Fibroblast of the aortic adventitia (primary cell): Measurements from ENCODE around the gene WDR74. TPM values are rescaled to one million over a fixed set of nuclear protein-coding genes. Genes with fewer than 3 reads are reported as not detected.
A peak's percentile ranks its signal among the peaks of the same experiment; 100 is the strongest.

Experiments
- DNase-seq: peaks from one replicate; pipeline ENCODE4 v3.0.0-alpha.2; 2010; ENCODE audit warnings: low read depth
- H3K4me3 ChIP-seq: 2 replicates; pipeline ENCODE4 v1.5.1; 2011; ENCODE audit warnings: low read depth, mild to moderate bottlenecking, control low read depth, low read length, moderate library complexity
- CTCF ChIP-seq: IDR thresholded peaks from 2 replicates; pipeline ENCODE4 v1.5.1; 2011; ENCODE audit warnings: mild to moderate bottlenecking, low read length, control low read depth, inconsistent platforms; ENCODE audit not compliant: insufficient read depth
- total RNA-seq: library from RNA; depleted of rRNA; stranded (reverse); fragments of >200 nt; gene quantifications from 2 replicates; pipeline ENCODE4 v1.2.3, GENCODE V29; 2012; ENCODE audit warnings: low replicate concordance

Gene WDR74
- total RNA-seq, 1 donor: 29.5 TPM

- peak; percentile 60 for DNase-seq
These were observed 34.9 kb downstream of the WDR74 start for GRCh38 chr11:62804310-62805075.

GRCh38 chr11:62801071-62801470 lies 38.3 kb downstream of the WDR74 start:
- no peak for TF ChIP-seq CTCF
- no peak overlapping the region for H3K4me3 ChIP-seq
- DNase-seq: no peak

More at GRCh38 chr11:62804310-62805075, 34.9 kb downstream of the WDR74 start:
- TF ChIP-seq CTCF: no peak
- peak overlapping the region; percentile 97 for H3K4me3 ChIP-seq

- DNase-seq: no peak
- no peak overlapping the region for H3K4me3 ChIP-seq
- TF ChIP-seq CTCF: no peak
These were observed 39.9 kb downstream of the WDR74 start for GRCh38 chr11:62799486-62799885.

- DNase-seq: no peak
- no peak for TF ChIP-seq CTCF
- no peak overlapping the region for H3K4me3 ChIP-seq
These were observed 43.1 kb downstream of the WDR74 start for GRCh38 chr11:62796281-62796680.

GRCh38 chr11:62794201-62794775 lies 45.1 kb downstream of the WDR74 start:
- TF ChIP-seq CTCF: no peak
- no peak overlapping the region for H3K4me3 ChIP-seq
- DNase-seq: no peak

GRCh38 chr11:62792202-62792575 lies 47.2 kb downstream of the WDR74 start:
- no peak for TF ChIP-seq CTCF
- no peak for DNase-seq
- H3K4me3 ChIP-seq: peak overlapping the region; percentile 19
